Hippocampal formation (tissue), 2 donors: Measurements from ENCODE around the gene PAIP2B.
"Not testable (repeated sequence)": the region's sequence is repeated elsewhere in the genome, so short reads cannot be mapped to it uniquely, and the experiment has no call there.

ENCODE experiments used
- DNase-seq, 2 donors: peaks; one replicate each; lab custom pipeline; 2025; lab: John Stamatoyannopoulos, UW

The PAIP2B gene

GRCh38 chr2:71216501-71216900, 10.4 kb downstream of the PAIP2B start:
- DNase-seq: no peak

GRCh38 chr2:71215447-71215846, 11.5 kb downstream of the PAIP2B start:
- no peak for DNase-seq

GRCh38 chr2:71212336-71212735, 14.6 kb downstream of the PAIP2B start:
- no peak for DNase-seq

- DNase-seq: no peak
These were observed 16.6 kb downstream of the PAIP2B start for GRCh38 chr2:71210292-71210691.

- no peak for DNase-seq
These were observed 18.1 kb downstream of the PAIP2B start for GRCh38 chr2:71208756-71209155.

- DNase-seq: no peak
These were observed 19.3 kb downstream of the PAIP2B start for GRCh38 chr2:71207601-71208000.

- DNase-seq: no peak
These were observed 20.6 kb downstream of the PAIP2B start for GRCh38 chr2:71206271-71206670.

- DNase-seq: no peak
These were observed 35.3 kb downstream of the PAIP2B start for GRCh38 chr2:71191570-71191943.

GRCh38 chr2:71190656-71191569, 36.0 kb downstream of the PAIP2B start:
- DNase-seq: no peak

- no peak for DNase-seq
These were observed 39.3 kb downstream of the PAIP2B start for GRCh38 chr2:71187589-71187988.

- no peak for DNase-seq
These were observed 39.9 kb downstream of the PAIP2B start for GRCh38 chr2:71186973-71187372.

GRCh38 chr2:71183306-71184115, 43.4 kb downstream of the PAIP2B start:
- DNase-seq: not testable (repeated sequence)

- no peak for DNase-seq
These were observed 45.6 kb downstream of the PAIP2B start for GRCh38 chr2:71181316-71181715.

GRCh38 chr2:71178836-71179235, 48.1 kb downstream of the PAIP2B start:
- not testable (repeated sequence) for DNase-seq

- DNase-seq: no peak
These were observed 52.7 kb downstream of the PAIP2B start for GRCh38 chr2:71174207-71174606.

GRCh38 chr2:71173096-71173495, 53.8 kb downstream of the PAIP2B start:
- DNase-seq: no peak

- no peak for DNase-seq
These were observed 60.1 kb downstream of the PAIP2B start for GRCh38 chr2:71166812-71167211.

GRCh38 chr2:71157124-71157793, 69.6 kb downstream of the PAIP2B start:
- peak; percentile 30 to 36 for DNase-seq

GRCh38 chr2:71156573-71156972, 70.3 kb downstream of the PAIP2B start:
- no peak for DNase-seq

GRCh38 chr2:71155846-71156245, 71.1 kb downstream of the PAIP2B start:
- no peak for DNase-seq

GRCh38 chr2:71154798-71155197, 72.1 kb downstream of the PAIP2B start:
- no peak for DNase-seq

- no peak for DNase-seq
These were observed 72.6 kb downstream of the PAIP2B start for GRCh38 chr2:71154279-71154678.
